KOPT-K1 (cell line): ENCODE data around the gene IL1R1.

Experiments
- H3K27ac ChIP-seq: fragments of 200-600 bp; sonication (generic); 2 replicates; pipeline ENCODE4 v1.5.1; 2016; ENCODE audit warnings: antibody characterized with exemption, mild to moderate bottlenecking, low read depth, low read length; ENCODE audit not compliant: poor library complexity, severe bottlenecking
- H3K36me3 ChIP-seq: fragments of 200-600 bp; sonication (generic); 2 replicates; pipeline ENCODE4 v1.5.1; 2017; ENCODE audit warnings: antibody characterized with exemption, mild to moderate bottlenecking, low read length, moderate library complexity; ENCODE audit not compliant: insufficient read depth
- H3K9me3 ChIP-seq: fragments of 200-600 bp; sonication (generic); 2 replicates; pipeline ENCODE4 v1.5.1; 2017; ENCODE audit warnings: antibody characterized with exemption, low read length, mild to moderate bottlenecking; ENCODE audit not compliant: insufficient read depth, poor library complexity, severe bottlenecking

The IL1R1 gene

GRCh38 chr2:102159295-102159694 is 16.7 kb downstream of the IL1R1 start:
- no peaks in the 10 kb centered on the region for H3K36me3 ChIP-seq
- H3K9me3 ChIP-seq = no peaks in the 10 kb centered on the region
- no peak overlapping the region for H3K27ac ChIP-seq

GRCh38 chr2:102166189-102166845 is 23.8 kb downstream of the IL1R1 start:
- Histone ChIP-seq H3K9me3 (no peaks in the 10 kb centered on the region), H3K27ac (no peak overlapping the region), H3K36me3 (no peaks in the 10 kb centered on the region)

GRCh38 chr2:102168026-102168771 is 25.7 kb downstream of the IL1R1 start:
- Histone ChIP-seq H3K27ac (no peak overlapping the region), H3K36me3 (no peaks in the 10 kb centered on the region), H3K9me3 (no peaks in the 10 kb centered on the region)

- Histone ChIP-seq H3K9me3 (no peaks in the 10 kb centered on the region), H3K27ac (no peak overlapping the region)
These were observed 29.4 kb downstream of the IL1R1 start for GRCh38 chr2:102171946-102172345.

GRCh38 chr2:102172745-102173144 is 30.2 kb downstream of the IL1R1 start:
- H3K9me3 ChIP-seq = no peaks in the 10 kb centered on the region
- H3K36me3 ChIP-seq = no peaks in the 10 kb centered on the region
- H3K27ac ChIP-seq = no peak overlapping the region

More at GRCh38 chr2:102171946-102172345, 29.4 kb downstream of the IL1R1 start:
- H3K36me3 ChIP-seq = no peaks in the 10 kb centered on the region

GRCh38 chr2:102176172-102176571 is 33.6 kb downstream of the IL1R1 start:
- Histone ChIP-seq H3K27ac (no peak overlapping the region), H3K9me3 (no peaks in the 10 kb centered on the region), H3K36me3 (no peaks in the 10 kb centered on the region)

GRCh38 chr2:102177814-102178478 is 35.4 kb downstream of the IL1R1 start:
- H3K36me3 ChIP-seq = no peaks in the 10 kb centered on the region
- no peak overlapping the region for H3K27ac ChIP-seq
- H3K9me3 ChIP-seq = no peaks in the 10 kb centered on the region

GRCh38 chr2:102179061-102179460 is 36.5 kb downstream of the IL1R1 start:
- Histone ChIP-seq H3K9me3 (no peaks in the 10 kb centered on the region), H3K36me3 (no peaks in the 10 kb centered on the region), H3K27ac (no peak overlapping the region)

GRCh38 chr2:102179788-102180686 is 37.5 kb downstream of the IL1R1 start:
- Histone ChIP-seq H3K9me3 (no peaks in the 10 kb centered on the region), H3K27ac (no peak overlapping the region), H3K36me3 (no peaks in the 10 kb centered on the region)

GRCh38 chr2:102180687-102180999 is 38.1 kb downstream of the IL1R1 start:
- Histone ChIP-seq H3K9me3 (no peaks in the 10 kb centered on the region), H3K27ac (no peak overlapping the region), H3K36me3 (no peaks in the 10 kb centered on the region)

GRCh38 chr2:102181376-102181775 is 38.8 kb downstream of the IL1R1 start:
- H3K9me3 ChIP-seq = no peaks in the 10 kb centered on the region
- H3K27ac ChIP-seq = no peak overlapping the region

GRCh38 chr2:102181919-102182635 is 39.5 kb downstream of the IL1R1 start:
- H3K27ac ChIP-seq = no peak overlapping the region
- H3K36me3 ChIP-seq = no peaks in the 10 kb centered on the region
- H3K9me3 ChIP-seq = no peaks in the 10 kb centered on the region

More at GRCh38 chr2:102181376-102181775, 38.8 kb downstream of the IL1R1 start:
- H3K36me3 ChIP-seq = no peaks in the 10 kb centered on the region

GRCh38 chr2:102184018-102184417 is 41.5 kb downstream of the IL1R1 start:
- Histone ChIP-seq H3K36me3 (no peaks in the 10 kb centered on the region), H3K9me3 (no peaks in the 10 kb centered on the region), H3K27ac (no peak overlapping the region)

- Histone ChIP-seq H3K36me3 (no peaks in the 10 kb centered on the region), H3K9me3 (no peaks in the 10 kb centered on the region), H3K27ac (no peak overlapping the region)
These were observed 42.0 kb downstream of the IL1R1 start for GRCh38 chr2:102184568-102184967.
